Fibroblast of lung (primary cell): ENCODE data around the gene TGFBR3. TPM values are rescaled to one million over a fixed set of nuclear protein-coding genes. Genes with fewer than 3 reads are reported as not detected.

Source experiments
- DNase-seq, 2 donors: peaks; one replicate each; pipeline versions ENCODE4 v3.0.0 to v3.0.0-alpha.2; 2010; ENCODE audit warnings: low read depth in 2 of 2
- H2AFZ ChIP-seq: 2 replicates; pipeline ENCODE4 v1.5.1; 2012; ENCODE audit warnings: low read length, control low read depth, inconsistent platforms
- H3K27ac ChIP-seq: 2 replicates; pipeline ENCODE4 v1.5.1; 2011; ENCODE audit warnings: low read length, control low read depth; ENCODE audit not compliant: insufficient read depth
- H3K27me3 ChIP-seq: 2 replicates; pipeline ENCODE4 v1.5.1; 2011; ENCODE audit warnings: mild to moderate bottlenecking, low read length; ENCODE audit not compliant: control insufficient read depth, insufficient read depth
- H3K36me3 ChIP-seq: 2 replicates; pipeline ENCODE4 v1.5.1; 2011; ENCODE audit warnings: low read length; ENCODE audit not compliant: control insufficient read depth, insufficient read depth
- H3K4me1 ChIP-seq: 2 replicates; pipeline ENCODE4 v1.5.1; 2011; ENCODE audit warnings: low read length; ENCODE audit not compliant: control insufficient read depth, insufficient read depth; ENCODE audit errors: extremely low read depth
- H3K4me2 ChIP-seq: 2 replicates; pipeline ENCODE4 v1.5.1; 2011; ENCODE audit warnings: low read length, control low read depth; ENCODE audit not compliant: insufficient read depth; ENCODE audit errors: extremely low read depth
- H3K4me3 ChIP-seq, 4 experiments: fragments of 200-600 bp in 1 of 4; sonication (generic) in 1 of 4; replicated peaks in 1 of 4; 2 replicates each; pipeline ENCODE4 v1.5.1; 2011 to 2016; ENCODE audit warnings: low read length in 4 of 4, low read depth in 3 of 4, mild to moderate bottlenecking in 3 of 4, control low read depth in 2 of 4, inconsistent platforms in 1 of 4, mixed read lengths in 1 of 4; ENCODE audit not compliant: insufficient read depth in 1 of 4; ENCODE audit errors: control extremely low read depth in 1 of 4
- H3K79me2 ChIP-seq: 2 replicates; pipeline ENCODE4 v1.5.1; 2012; ENCODE audit warnings: mild to moderate bottlenecking, low read length, inconsistent platforms; ENCODE audit not compliant: control insufficient read depth, insufficient read depth
- H3K9ac ChIP-seq: 2 replicates; pipeline ENCODE4 v1.5.1; 2011; ENCODE audit warnings: mild to moderate bottlenecking, low read length, control low read depth; ENCODE audit not compliant: insufficient read depth
- H3K9me3 ChIP-seq: 2 replicates; pipeline ENCODE4 v1.5.1; 2012; ENCODE audit warnings: low read depth, low read length; ENCODE audit not compliant: control insufficient read depth, insufficient read depth
- H4K20me1 ChIP-seq: 2 replicates; pipeline ENCODE4 v1.5.1; 2011; ENCODE audit warnings: low read length; ENCODE audit not compliant: control insufficient read depth, insufficient read depth; ENCODE audit errors: extremely low read depth
- EZH2 ChIP-seq: IDR thresholded peaks from 2 replicates; pipeline ENCODE4 v1.5.1; 2012; ENCODE audit warnings: low read length, control low read depth, mild to moderate bottlenecking; ENCODE audit errors: missing control alignments
- polyA plus RNA-seq, 2 donors: library from polyadenylated mRNA; depleted of rRNA in 1 of 2; stranded (reverse) in 1 of 2; unstranded in 1 of 2; fragments of >200 nt; gene quantifications; 2 replicates each; pipeline ENCODE4 v1.2.1, GENCODE V29; 2011 to 2012; ENCODE audit warnings: missing spikeins in 1 of 2
- total RNA-seq: library from RNA; depleted of rRNA; stranded (reverse); fragments of >200 nt; gene quantifications from 2 replicates; pipeline ENCODE4 v1.2.1, GENCODE V29; 2014
- TF ChIP-seq, protein P1 (sequence below), 2 donors: IDR thresholded peaks in 1 of 2; conservative IDR thresholded peaks in 1 of 2; 1 replicate in 1 of 2; 2 replicates in 1 of 2; pipeline ENCODE4 v1.5.1; 2011 to 2012; ENCODE audit warnings: low read length in 2 of 2, control low read depth in 1 of 2, inconsistent platforms in 1 of 2, low read depth in 1 of 2, mild to moderate bottlenecking in 1 of 2

TGFBR3 gene
- total and polyA plus RNA-seq, 2 donors (not counting 1 experiment from before 2014, with no cell fraction given): 68.3 to 98.1 TPM

- Histone ChIP-seq H3K27ac (no peak overlapping the region), H3K36me3 (peaks cover 7% of the 10 kb centered on the region), H3K4me1 (peaks cover 10% of the 10 kb centered on the region), H2AFZ (no peak overlapping the region), H3K79me2 (no peaks in the 10 kb centered on the region), H3K9me3 (no peaks in the 10 kb centered on the region), H3K4me3 (no peak overlapping the region), H3K9ac (no peak overlapping the region), H3K4me2 (no peak overlapping the region), H3K27me3 (no peaks in the 10 kb centered on the region), H4K20me1 (no peaks in the 10 kb centered on the region)
- TF ChIP-seq EZH2: no peak
- TF ChIP-seq, protein P1, sequence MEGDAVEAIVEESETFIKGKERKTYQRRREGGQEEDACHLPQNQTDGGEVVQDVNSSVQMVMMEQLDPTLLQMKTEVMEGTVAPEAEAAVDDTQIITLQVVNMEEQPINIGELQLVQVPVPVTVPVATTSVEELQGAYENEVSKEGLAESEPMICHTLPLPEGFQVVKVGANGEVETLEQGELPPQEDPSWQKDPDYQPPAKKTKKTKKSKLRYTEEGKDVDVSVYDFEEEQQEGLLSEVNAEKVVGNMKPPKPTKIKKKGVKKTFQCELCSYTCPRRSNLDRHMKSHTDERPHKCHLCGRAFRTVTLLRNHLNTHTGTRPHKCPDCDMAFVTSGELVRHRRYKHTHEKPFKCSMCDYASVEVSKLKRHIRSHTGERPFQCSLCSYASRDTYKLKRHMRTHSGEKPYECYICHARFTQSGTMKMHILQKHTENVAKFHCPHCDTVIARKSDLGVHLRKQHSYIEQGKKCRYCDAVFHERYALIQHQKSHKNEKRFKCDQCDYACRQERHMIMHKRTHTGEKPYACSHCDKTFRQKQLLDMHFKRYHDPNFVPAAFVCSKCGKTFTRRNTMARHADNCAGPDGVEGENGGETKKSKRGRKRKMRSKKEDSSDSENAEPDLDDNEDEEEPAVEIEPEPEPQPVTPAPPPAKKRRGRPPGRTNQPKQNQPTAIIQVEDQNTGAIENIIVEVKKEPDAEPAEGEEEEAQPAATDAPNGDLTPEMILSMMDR (conservative IDR thresholded peaks at IDR 0.05 in 1 of 2, IDR thresholded peaks at IDR 0.05 in 1 of 2; ENCODE audit: low read depth in 1 of 2, low read length in 2 of 2): no peak
- no peak for DNase-seq
These were observed 202.4 kb downstream of the TGFBR3 start for GRCh38 chr1:91683598-91683951.

- no peak overlapping the region for H2AFZ ChIP-seq
- H3K79me2 ChIP-seq: no peaks in the 10 kb centered on the region
- H3K4me3 ChIP-seq: no peak overlapping the region
- no peak for TF ChIP-seq EZH2
- TF ChIP-seq, protein P1 (conservative IDR thresholded peaks at IDR 0.05 in 1 of 2, IDR thresholded peaks at IDR 0.05 in 1 of 2; ENCODE audit: low read depth in 1 of 2, low read length in 2 of 2): no peak
- H3K9me3 ChIP-seq: no peaks in the 10 kb centered on the region
- no peak for DNase-seq
- no peak overlapping the region for H3K4me2 ChIP-seq
- peaks cover 10% of the 10 kb centered on the region for H3K4me1 ChIP-seq
- H3K9ac ChIP-seq: no peak overlapping the region
- no peaks in the 10 kb centered on the region for H4K20me1 ChIP-seq
- H3K27me3 ChIP-seq: no peaks in the 10 kb centered on the region
- H3K36me3 ChIP-seq: peaks cover 6% of the 10 kb centered on the region
- H3K27ac ChIP-seq: no peak overlapping the region
These were observed 202.9 kb downstream of the TGFBR3 start for GRCh38 chr1:91682882-91683597.

GRCh38 chr1:91680556-91681155 is 205.3 kb downstream of the TGFBR3 start:
- H3K4me3 ChIP-seq: no peak overlapping the region
- DNase-seq: no peak
- no peak overlapping the region for H3K9ac ChIP-seq
- H3K4me1 ChIP-seq: peaks cover 10% of the 10 kb centered on the region
- no peak overlapping the region for H3K27ac ChIP-seq
- H3K9me3 ChIP-seq: no peaks in the 10 kb centered on the region
- peaks cover 4% of the 10 kb centered on the region for H3K36me3 ChIP-seq
- H3K27me3 ChIP-seq: no peaks in the 10 kb centered on the region
- no peaks in the 10 kb centered on the region for H3K79me2 ChIP-seq
- no peak overlapping the region for H2AFZ ChIP-seq
- no peak for TF ChIP-seq EZH2
- TF ChIP-seq, protein P1 (conservative IDR thresholded peaks at IDR 0.05 in 1 of 2, IDR thresholded peaks at IDR 0.05 in 1 of 2; ENCODE audit: low read depth in 1 of 2, low read length in 2 of 2): no peak
- H3K4me2 ChIP-seq: no peak overlapping the region
- H4K20me1 ChIP-seq: no peaks in the 10 kb centered on the region
